A549 (cell line): Measurements from ENCODE around the gene DTNB.

Experiments used
- BHLHE40 ChIP-seq: IDR thresholded peaks from 2 replicates; pipeline ENCODE4 v1.6.1; 2012; ENCODE audit warnings: low read depth, low read length, inconsistent platforms
- POLR2A ChIP-seq: IDR thresholded peaks from 2 replicates; pipeline ENCODE4 v1.6.1; 2012; ENCODE audit warnings: mild to moderate bottlenecking, low read length
- TF ChIP-seq, protein P1 (sequence below): fragments of >200 bp; sonication (Bioruptor Twin); formaldehyde crosslinking; IDR thresholded peaks from 3 replicates; pipeline ENCODE4 v1.5.1; 2016

DNA sequence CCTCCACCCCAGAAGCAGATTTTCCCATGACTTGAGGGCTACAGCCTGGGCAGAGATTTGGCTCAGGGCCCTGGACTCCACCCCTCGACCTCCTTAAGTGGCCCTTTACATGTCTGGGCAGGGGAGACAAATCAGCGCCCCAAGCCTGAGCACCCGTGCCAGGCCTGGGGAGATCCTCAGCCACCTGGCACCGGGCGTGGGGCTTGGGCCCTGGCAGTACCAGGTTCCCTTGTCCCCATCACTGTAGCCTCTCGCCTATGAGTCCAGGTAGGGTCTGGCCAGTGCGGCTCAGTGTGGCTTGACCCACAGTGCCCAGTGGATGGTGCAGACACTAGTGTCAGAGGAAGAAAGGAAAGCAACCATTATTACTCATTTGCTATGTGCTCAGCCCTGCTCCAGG, 309.6 kb downstream of the DTNB start:
- no peak for TF ChIP-seq POLR2A
- no peak for TF ChIP-seq BHLHE40
- TF ChIP-seq, protein P1, sequence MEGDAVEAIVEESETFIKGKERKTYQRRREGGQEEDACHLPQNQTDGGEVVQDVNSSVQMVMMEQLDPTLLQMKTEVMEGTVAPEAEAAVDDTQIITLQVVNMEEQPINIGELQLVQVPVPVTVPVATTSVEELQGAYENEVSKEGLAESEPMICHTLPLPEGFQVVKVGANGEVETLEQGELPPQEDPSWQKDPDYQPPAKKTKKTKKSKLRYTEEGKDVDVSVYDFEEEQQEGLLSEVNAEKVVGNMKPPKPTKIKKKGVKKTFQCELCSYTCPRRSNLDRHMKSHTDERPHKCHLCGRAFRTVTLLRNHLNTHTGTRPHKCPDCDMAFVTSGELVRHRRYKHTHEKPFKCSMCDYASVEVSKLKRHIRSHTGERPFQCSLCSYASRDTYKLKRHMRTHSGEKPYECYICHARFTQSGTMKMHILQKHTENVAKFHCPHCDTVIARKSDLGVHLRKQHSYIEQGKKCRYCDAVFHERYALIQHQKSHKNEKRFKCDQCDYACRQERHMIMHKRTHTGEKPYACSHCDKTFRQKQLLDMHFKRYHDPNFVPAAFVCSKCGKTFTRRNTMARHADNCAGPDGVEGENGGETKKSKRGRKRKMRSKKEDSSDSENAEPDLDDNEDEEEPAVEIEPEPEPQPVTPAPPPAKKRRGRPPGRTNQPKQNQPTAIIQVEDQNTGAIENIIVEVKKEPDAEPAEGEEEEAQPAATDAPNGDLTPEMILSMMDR = no peak
